ENCODE measurements around the gene REC8. TPM values are rescaled to one million over a fixed set of nuclear protein-coding genes. Genes with fewer than 3 reads are reported as not detected.

REC8 gene
- total and polyA plus RNA-seq, 2 of the 13 experiments (the other 11 are each of a cell fraction or from before 2014, with no cell fraction given) = 3.4 to 14.7 TPM

GRCh38 chr14:24188251-24189058 is 16.6 kb downstream of the REC8 start, which contains the start of gene IPO4 (continued):
- TF ChIP-seq REST (IDR thresholded peaks at IDR 0.05; ENCODE audit: borderline replicate concordance in 1 of 2, low read depth in 1 of 2, low read length in 2 of 2) = peak in 1 of 2 experiments; percentile 78; a peak in 2 of 4 replicates
- TF ChIP-seq ZNF484 (CRISPR knock-in tag; IDR thresholded peaks at IDR 0.05; ENCODE audit: borderline replicate concordance, low read depth) = no peak; the same call in 1 of the 2 replicates
- TF ChIP-seq ZNF83 (CRISPR knock-in tag; IDR thresholded peaks at IDR 0.05; ENCODE audit: borderline replicate concordance) = peak; percentile 75
- peak; percentile 98 for TF ChIP-seq MED8 (CRISPR knock-in tag; IDR thresholded peaks at IDR 0.05; ENCODE audit: insufficient replicate concordance)
- TF ChIP-seq HHEX (CRISPR knock-in tag; IDR thresholded peaks at IDR 0.05) = peak; percentile 82
- TF ChIP-seq ETV5 (CRISPR knock-in tag; IDR thresholded peaks at IDR 0.05; ENCODE audit: borderline replicate concordance) = peak; percentile 100
- TF ChIP-seq KLF12 (CRISPR knock-in tag; IDR thresholded peaks at IDR 0.05; ENCODE audit: borderline replicate concordance) = peak; percentile 100
- TF ChIP-seq ZBTB1 (CRISPR knock-in tag; IDR thresholded peaks at IDR 0.05; ENCODE audit: borderline replicate concordance) = peak; percentile 25; the same call in 1 of the 2 replicates
- peak; percentile 97 for TF ChIP-seq ZNF766 (CRISPR knock-in tag; IDR thresholded peaks at IDR 0.05; ENCODE audit: borderline replicate concordance)
- peak; percentile 27; the same call in 1 of the 2 replicates for TF ChIP-seq ZNF207 (IDR thresholded peaks at IDR 0.05; ENCODE audit: borderline replicate concordance)
- TF ChIP-seq STAG1 (CRISPR knock-in tag; IDR thresholded peaks at IDR 0.05) = peak; percentile 45
- peak; percentile 93 for TF ChIP-seq SRF (IDR thresholded peaks at IDR 0.05; ENCODE audit: low read depth, low read length)
- TF ChIP-seq ZNF614 (CRISPR knock-in tag; IDR thresholded peaks at IDR 0.05; ENCODE audit: borderline replicate concordance) = peak; percentile 99
- TF ChIP-seq, protein P1, sequence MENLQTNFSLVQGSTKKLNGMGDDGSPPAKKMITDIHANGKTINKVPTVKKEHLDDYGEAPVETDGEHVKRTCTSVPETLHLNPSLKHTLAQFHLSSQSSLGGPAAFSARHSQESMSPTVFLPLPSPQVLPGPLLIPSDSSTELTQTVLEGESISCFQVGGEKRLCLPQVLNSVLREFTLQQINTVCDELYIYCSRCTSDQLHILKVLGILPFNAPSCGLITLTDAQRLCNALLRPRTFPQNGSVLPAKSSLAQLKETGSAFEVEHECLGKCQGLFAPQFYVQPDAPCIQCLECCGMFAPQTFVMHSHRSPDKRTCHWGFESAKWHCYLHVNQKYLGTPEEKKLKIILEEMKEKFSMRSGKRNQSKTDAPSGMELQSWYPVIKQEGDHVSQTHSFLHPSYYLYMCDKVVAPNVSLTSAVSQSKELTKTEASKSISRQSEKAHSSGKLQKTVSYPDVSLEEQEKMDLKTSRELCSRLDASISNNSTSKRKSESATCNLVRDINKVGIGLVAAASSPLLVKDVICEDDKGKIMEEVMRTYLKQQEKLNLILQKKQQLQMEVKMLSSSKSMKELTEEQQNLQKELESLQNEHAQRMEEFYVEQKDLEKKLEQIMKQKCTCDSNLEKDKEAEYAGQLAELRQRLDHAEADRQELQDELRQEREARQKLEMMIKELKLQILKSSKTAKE (CRISPR knock-in tag; IDR thresholded peaks at IDR 0.05; ENCODE audit: borderline replicate concordance) = no peak
- TF ChIP-seq, protein P2, sequence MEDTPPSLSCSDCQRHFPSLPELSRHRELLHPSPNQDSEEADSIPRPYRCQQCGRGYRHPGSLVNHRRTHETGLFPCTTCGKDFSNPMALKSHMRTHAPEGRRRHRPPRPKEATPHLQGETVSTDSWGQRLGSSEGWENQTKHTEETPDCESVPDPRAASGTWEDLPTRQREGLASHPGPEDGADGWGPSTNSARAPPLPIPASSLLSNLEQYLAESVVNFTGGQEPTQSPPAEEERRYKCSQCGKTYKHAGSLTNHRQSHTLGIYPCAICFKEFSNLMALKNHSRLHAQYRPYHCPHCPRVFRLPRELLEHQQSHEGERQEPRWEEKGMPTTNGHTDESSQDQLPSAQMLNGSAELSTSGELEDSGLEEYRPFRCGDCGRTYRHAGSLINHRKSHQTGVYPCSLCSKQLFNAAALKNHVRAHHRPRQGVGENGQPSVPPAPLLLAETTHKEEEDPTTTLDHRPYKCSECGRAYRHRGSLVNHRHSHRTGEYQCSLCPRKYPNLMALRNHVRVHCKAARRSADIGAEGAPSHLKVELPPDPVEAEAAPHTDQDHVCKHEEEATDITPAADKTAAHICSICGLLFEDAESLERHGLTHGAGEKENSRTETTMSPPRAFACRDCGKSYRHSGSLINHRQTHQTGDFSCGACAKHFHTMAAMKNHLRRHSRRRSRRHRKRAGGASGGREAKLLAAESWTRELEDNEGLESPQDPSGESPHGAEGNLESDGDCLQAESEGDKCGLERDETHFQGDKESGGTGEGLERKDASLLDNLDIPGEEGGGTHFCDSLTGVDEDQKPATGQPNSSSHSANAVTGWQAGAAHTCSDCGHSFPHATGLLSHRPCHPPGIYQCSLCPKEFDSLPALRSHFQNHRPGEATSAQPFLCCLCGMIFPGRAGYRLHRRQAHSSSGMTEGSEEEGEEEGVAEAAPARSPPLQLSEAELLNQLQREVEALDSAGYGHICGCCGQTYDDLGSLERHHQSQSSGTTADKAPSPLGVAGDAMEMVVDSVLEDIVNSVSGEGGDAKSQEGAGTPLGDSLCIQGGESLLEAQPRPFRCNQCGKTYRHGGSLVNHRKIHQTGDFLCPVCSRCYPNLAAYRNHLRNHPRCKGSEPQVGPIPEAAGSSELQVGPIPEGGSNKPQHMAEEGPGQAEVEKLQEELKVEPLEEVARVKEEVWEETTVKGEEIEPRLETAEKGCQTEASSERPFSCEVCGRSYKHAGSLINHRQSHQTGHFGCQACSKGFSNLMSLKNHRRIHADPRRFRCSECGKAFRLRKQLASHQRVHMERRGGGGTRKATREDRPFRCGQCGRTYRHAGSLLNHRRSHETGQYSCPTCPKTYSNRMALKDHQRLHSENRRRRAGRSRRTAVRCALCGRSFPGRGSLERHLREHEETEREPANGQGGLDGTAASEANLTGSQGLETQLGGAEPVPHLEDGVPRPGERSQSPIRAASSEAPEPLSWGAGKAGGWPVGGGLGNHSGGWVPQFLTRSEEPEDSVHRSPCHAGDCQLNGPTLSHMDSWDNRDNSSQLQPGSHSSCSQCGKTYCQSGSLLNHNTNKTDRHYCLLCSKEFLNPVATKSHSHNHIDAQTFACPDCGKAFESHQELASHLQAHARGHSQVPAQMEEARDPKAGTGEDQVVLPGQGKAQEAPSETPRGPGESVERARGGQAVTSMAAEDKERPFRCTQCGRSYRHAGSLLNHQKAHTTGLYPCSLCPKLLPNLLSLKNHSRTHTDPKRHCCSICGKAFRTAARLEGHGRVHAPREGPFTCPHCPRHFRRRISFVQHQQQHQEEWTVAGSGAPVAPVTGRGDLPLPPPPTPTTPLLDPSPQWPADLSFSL (CRISPR knock-in tag; IDR thresholded peaks at IDR 0.05) = no peak; the same call in none of the 2 replicates

Measured in HepG2 (cell line).